ENCODE results near the gene NDUFC1.
A peak's percentile ranks its signal among the peaks of the same experiment; 100 is the strongest.

The NDUFC1 gene

GRCh38 chr4:139301821-139302611, at the start of gene NDUFC1:
Gene NDUFC1 (minus strand): TSS chr4:139302477. CDS start chr4:139295798, 6,679 bp downstream.
- no peak for TF ChIP-seq CTCF (IDR thresholded peaks at IDR 0.05)
- H3K9ac ChIP-seq = peak within 1 kb of the TSS; percentile 3
- peak within 1 kb of the TSS; percentile 87 for H3K27ac ChIP-seq
- H3K4me2 ChIP-seq (ENCODE audit: low read length) = peak within 1 kb of the TSS; percentile 75
- H3K36me3 ChIP-seq (ENCODE audit: control insufficient read depth, insufficient read depth, low read length) = no peaks in the 10 kb centered on the region
- peak within 1 kb of the TSS; percentile 93 for H2AFZ ChIP-seq
- no peaks in the 10 kb centered on the region for H3K9me3 ChIP-seq (ENCODE audit: control insufficient read depth, low read length)
- peaks cover 12% of the 10 kb centered on the region for H3K79me2 ChIP-seq
- no peaks in the 10 kb centered on the region for H3K4me1 ChIP-seq
- H3K27me3 ChIP-seq (ENCODE audit: control insufficient read depth, insufficient read depth, low read length) = no peaks in the 10 kb centered on the region
- H3K4me3 ChIP-seq (ENCODE audit: low read depth, low read length) = peak within 1 kb of the TSS; percentile 83

GRCh38 chr4:139337612-139338011, 35.3 kb upstream of the NDUFC1 start:
- H3K9ac ChIP-seq = no peak overlapping the region
- H3K9me3 ChIP-seq (ENCODE audit: control insufficient read depth, low read length) = no peaks in the 10 kb centered on the region
- H3K79me2 ChIP-seq = peaks cover 2% of the 10 kb centered on the region
- no peaks in the 10 kb centered on the region for H3K36me3 ChIP-seq (ENCODE audit: control insufficient read depth, insufficient read depth, low read length)
- no peak overlapping the region for H3K27ac ChIP-seq
- H3K4me1 ChIP-seq = no peaks in the 10 kb centered on the region
- no peak overlapping the region for H3K4me2 ChIP-seq (ENCODE audit: low read length)
- TF ChIP-seq CTCF (IDR thresholded peaks at IDR 0.05) = no peak
- H3K4me3 ChIP-seq (ENCODE audit: low read depth, low read length) = no peak overlapping the region
- H2AFZ ChIP-seq = no peak overlapping the region
- H3K27me3 ChIP-seq (ENCODE audit: control insufficient read depth, insufficient read depth, low read length) = no peaks in the 10 kb centered on the region

- H3K79me2 ChIP-seq = peaks cover 7% of the 10 kb centered on the region
- no peak overlapping the region for H3K4me3 ChIP-seq (ENCODE audit: low read depth, low read length)
- no peak overlapping the region for H3K4me2 ChIP-seq (ENCODE audit: low read length)
- no peaks in the 10 kb centered on the region for H3K9me3 ChIP-seq (ENCODE audit: control insufficient read depth, low read length)
- no peak overlapping the region for H3K27ac ChIP-seq
- H2AFZ ChIP-seq = no peak overlapping the region
- H3K27me3 ChIP-seq (ENCODE audit: control insufficient read depth, insufficient read depth, low read length) = no peaks in the 10 kb centered on the region
- no peak overlapping the region for H3K9ac ChIP-seq
- H3K36me3 ChIP-seq (ENCODE audit: control insufficient read depth, insufficient read depth, low read length) = no peaks in the 10 kb centered on the region
- TF ChIP-seq CTCF (IDR thresholded peaks at IDR 0.05) = no peak
- H3K4me1 ChIP-seq = no peaks in the 10 kb centered on the region
Measured at GRCh38 chr4:139333046-139333445, 30.8 kb upstream of the NDUFC1 start.

- H3K4me2 ChIP-seq (ENCODE audit: low read length) = no peak overlapping the region
- peaks cover 9% of the 10 kb centered on the region for H3K79me2 ChIP-seq
- H3K4me3 ChIP-seq (ENCODE audit: low read depth, low read length) = no peak overlapping the region
- no peak overlapping the region for H3K9ac ChIP-seq
- TF ChIP-seq CTCF (IDR thresholded peaks at IDR 0.05) = no peak
- no peak overlapping the region for H2AFZ ChIP-seq
- H3K27ac ChIP-seq = no peak overlapping the region
- H3K9me3 ChIP-seq (ENCODE audit: control insufficient read depth, low read length) = no peaks in the 10 kb centered on the region
- no peaks in the 10 kb centered on the region for H3K36me3 ChIP-seq (ENCODE audit: control insufficient read depth, insufficient read depth, low read length)
- H3K27me3 ChIP-seq (ENCODE audit: control insufficient read depth, insufficient read depth, low read length) = no peaks in the 10 kb centered on the region
- H3K4me1 ChIP-seq = no peaks in the 10 kb centered on the region
Measured at GRCh38 chr4:139331185-139331584, 28.9 kb upstream of the NDUFC1 start.

- H3K9me3 ChIP-seq (ENCODE audit: control insufficient read depth, low read length) = no peaks in the 10 kb centered on the region
- no peak overlapping the region for H3K27ac ChIP-seq
- no peaks in the 10 kb centered on the region for H3K4me1 ChIP-seq
- H3K79me2 ChIP-seq = peaks cover 9% of the 10 kb centered on the region
- no peak overlapping the region for H3K4me2 ChIP-seq (ENCODE audit: low read length)
- H3K27me3 ChIP-seq (ENCODE audit: control insufficient read depth, insufficient read depth, low read length) = no peaks in the 10 kb centered on the region
- no peak overlapping the region for H3K9ac ChIP-seq
- H3K36me3 ChIP-seq (ENCODE audit: control insufficient read depth, insufficient read depth, low read length) = no peaks in the 10 kb centered on the region
- TF ChIP-seq CTCF (IDR thresholded peaks at IDR 0.05) = no peak
- H3K4me3 ChIP-seq (ENCODE audit: low read depth, low read length) = no peak overlapping the region
- H2AFZ ChIP-seq = no peak overlapping the region
Measured at GRCh38 chr4:139330283-139330682, 28.0 kb upstream of the NDUFC1 start.
